ENCODE data around the gene PAQR4. TPM values are rescaled to one million over a fixed set of nuclear protein-coding genes. Genes with fewer than 3 reads are reported as not detected.

PAQR4 gene
- total and polyA plus RNA-seq, 4 experiments from 2014 or later, result 0.77 to 1.7 (median 1.1) TPM

DNA sequence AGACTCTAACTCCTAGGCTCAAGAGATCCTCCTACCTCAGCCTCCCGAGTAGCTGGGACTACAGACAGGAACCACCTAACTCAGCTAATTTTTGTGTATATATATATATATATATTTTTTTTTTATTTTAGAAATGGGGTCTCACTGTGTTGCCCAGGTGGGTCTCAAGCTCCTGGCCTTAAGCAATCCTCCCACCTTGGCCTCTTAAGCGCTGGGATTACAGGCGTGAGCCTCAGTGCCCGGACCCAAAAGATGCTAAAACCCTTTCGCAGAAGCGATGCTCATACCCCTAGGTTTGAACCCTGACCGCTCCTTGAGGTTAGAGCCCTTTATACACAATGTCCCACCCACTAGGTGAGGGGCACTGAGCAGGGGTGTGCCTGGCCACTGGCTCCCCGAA lies 41.4 kb downstream of the PAQR4 start:
- H3K4me3 ChIP-seq (ENCODE audit: low read length in 2 of 2), result no peak overlapping the region
- Mint-ChIP-seq H3K36me3 (no peaks in the 10 kb centered on the region), H3K4me1 (peaks cover 13 to 31% (median 22%) of the 10 kb centered on the region in 4 donors), H3K27ac (no peak overlapping the region), H3K9me3 (no peaks in the 10 kb centered on the region), H3K4me3 (peak overlapping the region in 1 of 8 donors; percentile 10), H3K27me3 (no peaks in the 10 kb centered on the region)
- no peaks in the 10 kb centered on the region for H3K27me3 ChIP-seq (ENCODE audit: insufficient read depth, low read length)
- DNase-seq, result no peak
- intact Hi-C loops (cut with micrococcal nuclease), result no loop called here
- ChIA-PET CTCF (ENCODE audit: partially characterized antibody) (interaction anchor here (14.2 kb wide), 1 partner anchor 16 kb away, joined by 444 read pairs; the partner anchor contains the start of genes CLDN6, HCFC1R1, THOC6 and TNFRSF12A), POLR2A (ENCODE audit: partially characterized antibody) (interaction anchor here (1.2 to 7.6 kb wide), 2 partner anchors 11 to 25 kb away, joined by 4 to 89 read pairs; partner anchors contain the start of genes HCFC1R1, THOC6 and TNFRSF12A)
- no peaks in the 10 kb centered on the region for H3K9me3 ChIP-seq (ENCODE audit: control insufficient read depth in 1 of 2, low read length in 2 of 2)
- peaks cover 23% of the 10 kb centered on the region for H3K4me1 ChIP-seq (ENCODE audit: insufficient read depth, low read length)
- no peak overlapping the region for H3K27ac ChIP-seq (ENCODE audit: low read depth, low read length)
- H3K36me3 ChIP-seq (ENCODE audit: insufficient read depth, low read length), result no peaks in the 10 kb centered on the region

DNA sequence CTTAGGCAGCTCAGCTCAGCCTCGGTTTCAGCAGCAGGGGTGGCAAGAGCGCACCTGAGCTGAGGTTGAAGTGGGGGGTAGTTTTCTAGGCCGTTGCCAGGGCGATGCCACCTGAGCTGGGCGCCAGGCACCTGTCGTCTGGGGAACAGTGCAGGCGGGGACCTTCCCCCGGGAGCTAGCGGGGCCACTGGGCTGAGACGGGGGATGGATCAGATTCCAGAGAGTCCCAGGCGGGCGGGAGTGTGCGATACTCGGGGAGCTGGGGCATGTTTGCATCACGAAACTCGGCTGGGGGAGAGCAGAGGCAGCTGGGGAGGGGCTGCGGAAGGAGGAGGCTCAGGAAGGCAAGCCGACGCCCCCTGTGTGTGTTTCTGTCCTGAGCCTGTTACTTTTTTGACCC lies 43.1 kb downstream of the PAQR4 start:
- Mint-ChIP-seq H3K27ac (no peak overlapping the region), H3K4me3 (peak overlapping the region in 1 of 8 donors; percentile 43), H3K9me3 (no peaks in the 10 kb centered on the region), H3K4me1 (peaks cover 9 to 23% (median 15%) of the 10 kb centered on the region in 4 donors), H3K27me3 (no peaks in the 10 kb centered on the region), H3K36me3 (no peaks in the 10 kb centered on the region)
- CTCF ChIA-PET (ENCODE audit: partially characterized antibody), result interaction anchor here (0.7 to 14.2 kb wide), 3 partner anchors 8 to 15 kb away, joined by 3 to 444 read pairs (median 4); partner anchors contain the start of genes CLDN6, HCFC1R1, THOC6 and TNFRSF12A
- Histone ChIP-seq H3K4me3 (ENCODE audit: low read length in 2 of 2) (no peak overlapping the region), H3K4me1 (ENCODE audit: insufficient read depth, low read length) (peaks cover 18% of the 10 kb centered on the region), H3K27ac (ENCODE audit: low read depth, low read length) (no peak overlapping the region), H3K9me3 (ENCODE audit: control insufficient read depth in 1 of 2, low read length in 2 of 2) (no peaks in the 10 kb centered on the region), H3K27me3 (ENCODE audit: insufficient read depth, low read length) (no peaks in the 10 kb centered on the region), H3K36me3 (ENCODE audit: insufficient read depth, low read length) (no peaks in the 10 kb centered on the region)
- intact Hi-C loops (cut with micrococcal nuclease), result no loop called here
- no peak for DNase-seq
- POLR2A ChIA-PET (ENCODE audit: partially characterized antibody), result interaction anchor here (1.0 kb wide), 1 partner anchor 8 kb away, joined by 3 read pairs; no protein-coding TSS in a partner anchor

- H3K4me1 ChIP-seq (ENCODE audit: insufficient read depth, low read length), result peaks cover 13% of the 10 kb centered on the region
- no peak for DNase-seq
- H3K4me3 Mint-ChIP-seq, result peak within 1 kb of the TSS in 1 of 8 donors; percentile 43
- no peaks in the 10 kb centered on the region for H3K36me3 ChIP-seq (ENCODE audit: insufficient read depth, low read length)
- peaks cover 5 to 16% (median 9%) of the 10 kb centered on the region in 4 donors for H3K4me1 Mint-ChIP-seq
- no peaks in the 10 kb centered on the region for H3K9me3 ChIP-seq (ENCODE audit: control insufficient read depth in 1 of 2, low read length in 2 of 2)
- no peaks in the 10 kb centered on the region for H3K27me3 ChIP-seq (ENCODE audit: insufficient read depth, low read length)
- no peaks in the 10 kb centered on the region for H3K9me3 Mint-ChIP-seq
- POLR2A ChIA-PET (ENCODE audit: partially characterized antibody), result interaction anchor here (1.0 kb wide), 1 partner anchor 9 kb away, joined by 3 read pairs; no protein-coding TSS in a partner anchor
- intact Hi-C loops (cut with micrococcal nuclease), result no loop called here
- CTCF ChIA-PET (ENCODE audit: partially characterized antibody), result interaction anchor here (0.7 to 14.2 kb wide), 4 partner anchors 9 to 15 kb away, joined by 3 to 444 read pairs (median 4); partner anchors contain the start of genes CLDN6, HCFC1R1, THOC6 and TNFRSF12A
- H3K36me3 Mint-ChIP-seq, result no peaks in the 10 kb centered on the region
- no peak within 1 kb of the TSS for H3K27ac Mint-ChIP-seq
- no peak within 1 kb of the TSS for H3K4me3 ChIP-seq (ENCODE audit: low read length in 2 of 2)
- H3K27ac ChIP-seq (ENCODE audit: low read depth, low read length), result no peak within 1 kb of the TSS
- no peaks in the 10 kb centered on the region for H3K27me3 Mint-ChIP-seq
These were observed 43.8 kb downstream of the PAQR4 start, which contains the start of gene CLDN9 for GRCh38 chr16:3012828-3013420. CLDN9 (plus strand) TSS chr16:3012923; CDS start chr16:3013363, 440 bp downstream.

GRCh38 chr16:3013491-3013951 lies 44.4 kb downstream of the PAQR4 start:
- intact Hi-C loops (cut with micrococcal nuclease), result no loop called here
- H3K27me3 ChIP-seq (ENCODE audit: insufficient read depth, low read length), result no peaks in the 10 kb centered on the region
- H3K9me3 Mint-ChIP-seq, result no peaks in the 10 kb centered on the region
- no peaks in the 10 kb centered on the region for H3K36me3 ChIP-seq (ENCODE audit: insufficient read depth, low read length)
- H3K27ac ChIP-seq (ENCODE audit: low read depth, low read length), result no peak overlapping the region
- ChIA-PET POLR2A (ENCODE audit: partially characterized antibody) (no interaction called here), CTCF (ENCODE audit: partially characterized antibody) (interaction anchor here (1.0 to 1.7 kb wide), 2 partner anchors 15 to 17 kb away, joined by 3 to 5 read pairs; no protein-coding TSS in a partner anchor)
- peaks cover 0 to 14% (median 3%) of the 10 kb centered on the region in 4 donors for H3K4me1 Mint-ChIP-seq
- H3K9me3 ChIP-seq (ENCODE audit: control insufficient read depth in 1 of 2, low read length in 2 of 2), result no peaks in the 10 kb centered on the region
- H3K36me3 Mint-ChIP-seq, result no peaks in the 10 kb centered on the region
- H3K4me3 ChIP-seq (ENCODE audit: low read length in 2 of 2), result no peak overlapping the region
- H3K4me1 ChIP-seq (ENCODE audit: insufficient read depth, low read length), result peaks cover 12% of the 10 kb centered on the region
- no peak overlapping the region for H3K4me3 Mint-ChIP-seq
- no peak overlapping the region for H3K27ac Mint-ChIP-seq
- peaks cover 0 to 1% of the 10 kb centered on the region in 2 donors for H3K27me3 Mint-ChIP-seq
- no peak for DNase-seq

DNA sequence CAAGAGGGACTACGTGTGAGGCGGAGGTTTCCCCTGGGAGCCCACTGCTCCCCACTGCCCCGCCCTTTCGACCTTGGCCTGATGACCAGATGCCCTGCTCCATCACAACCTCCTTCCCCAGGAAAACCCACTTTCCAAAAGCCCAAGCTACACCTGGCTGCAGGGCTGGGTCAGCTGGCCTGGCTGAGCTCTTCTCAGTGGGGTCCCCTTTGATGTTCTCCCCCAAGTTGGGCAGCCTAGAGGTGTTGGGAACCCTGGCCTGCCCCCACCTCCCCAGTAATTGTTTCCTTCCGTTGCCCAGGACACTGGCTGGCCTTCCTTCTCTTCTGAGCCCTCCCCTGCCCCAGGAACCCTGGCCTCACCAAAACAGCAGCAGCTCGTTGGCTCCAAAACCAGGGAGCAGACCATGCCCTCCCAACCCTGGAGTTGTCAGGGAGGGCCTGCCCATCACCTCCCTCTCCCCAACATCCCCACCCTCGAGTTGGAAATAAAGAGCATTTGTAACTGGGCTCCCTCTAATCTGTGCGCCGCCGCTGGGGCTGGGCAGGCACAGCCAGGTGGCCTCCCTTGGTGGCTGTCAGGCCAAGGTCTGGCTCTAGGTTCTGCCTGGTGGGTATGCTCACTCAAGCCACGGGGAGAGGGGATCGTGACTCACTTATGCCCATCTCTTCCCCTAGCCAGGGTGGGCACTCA lies 45.0 kb downstream of the PAQR4 start:
- Mint-ChIP-seq H3K9me3 (no peaks in the 10 kb centered on the region), H3K36me3 (no peaks in the 10 kb centered on the region), H3K27ac (no peak overlapping the region), H3K27me3 (peaks cover 0 to 2% of the 10 kb centered on the region in 2 donors), H3K4me1 (peaks cover 0 to 12% (median 0%) of the 10 kb centered on the region in 4 donors), H3K4me3 (peak overlapping the region in 1 of 8 donors; percentile 12)
- no peaks in the 10 kb centered on the region for H3K27me3 ChIP-seq (ENCODE audit: insufficient read depth, low read length)
- DNase-seq, result no peak
- H3K4me1 ChIP-seq (ENCODE audit: insufficient read depth, low read length), result peaks cover 6% of the 10 kb centered on the region
- H3K4me3 ChIP-seq (ENCODE audit: low read length in 2 of 2), result no peak overlapping the region
- H3K27ac ChIP-seq (ENCODE audit: low read depth, low read length), result no peak overlapping the region
- no peaks in the 10 kb centered on the region for H3K9me3 ChIP-seq (ENCODE audit: control insufficient read depth in 1 of 2, low read length in 2 of 2)
- ChIA-PET CTCF (ENCODE audit: partially characterized antibody) (interaction anchor here (0.8 to 1.7 kb wide), 4 partner anchors 8 to 16 kb away, joined by 3 to 5 read pairs (median 3); no protein-coding TSS in a partner anchor), POLR2A (ENCODE audit: partially characterized antibody) (no interaction called here)
- intact Hi-C loops (cut with micrococcal nuclease), result no loop called here
- no peaks in the 10 kb centered on the region for H3K36me3 ChIP-seq (ENCODE audit: insufficient read depth, low read length)

DNA sequence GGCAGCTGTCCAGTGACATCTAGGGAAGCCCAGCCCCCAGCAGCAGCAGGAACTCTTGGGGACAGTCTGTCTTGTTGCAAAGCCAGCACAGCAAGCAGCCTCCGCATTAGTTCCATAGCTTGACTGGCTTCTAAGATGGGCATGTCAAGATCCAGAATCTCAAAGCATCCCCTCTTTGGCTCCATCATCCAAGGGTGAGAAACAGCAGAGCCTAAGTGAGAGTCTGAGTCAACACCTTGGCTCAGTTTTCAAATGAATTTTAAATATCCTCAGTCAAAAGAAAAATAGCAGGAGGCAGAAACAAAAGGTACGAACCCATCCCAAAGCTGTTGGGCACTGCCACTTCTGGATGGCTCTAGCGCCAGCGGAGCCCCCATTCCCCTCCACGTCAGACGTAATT lies 45.8 kb downstream of the PAQR4 start:
- Histone ChIP-seq H3K27me3 (ENCODE audit: insufficient read depth, low read length) (no peaks in the 10 kb centered on the region), H3K36me3 (ENCODE audit: insufficient read depth, low read length) (no peaks in the 10 kb centered on the region), H3K4me1 (ENCODE audit: insufficient read depth, low read length) (peaks cover 14% of the 10 kb centered on the region), H3K27ac (ENCODE audit: low read depth, low read length) (no peak overlapping the region), H3K4me3 (ENCODE audit: low read length in 2 of 2) (no peak overlapping the region), H3K9me3 (ENCODE audit: control insufficient read depth in 1 of 2, low read length in 2 of 2) (no peaks in the 10 kb centered on the region)
- Mint-ChIP-seq H3K27me3 (peaks cover 0 to 2% of the 10 kb centered on the region in 2 donors), H3K4me3 (no peak overlapping the region), H3K4me1 (peaks cover 2 to 20% (median 5%) of the 10 kb centered on the region in 4 donors), H3K9me3 (no peaks in the 10 kb centered on the region), H3K27ac (no peak overlapping the region), H3K36me3 (no peaks in the 10 kb centered on the region)
- POLR2A ChIA-PET (ENCODE audit: partially characterized antibody), result no interaction called here
- DNase-seq, result no peak
- CTCF ChIA-PET (ENCODE audit: partially characterized antibody), result interaction anchor here (1.4 to 1.7 kb wide), 2 partner anchors 9 to 13 kb away, joined by 3 to 5 read pairs; no protein-coding TSS in a partner anchor
- intact Hi-C loops (cut with micrococcal nuclease), result no loop called here
